SK-MEL-5 (cell line): ENCODE data around the gene TCF4. TPM values are rescaled to one million over a fixed set of nuclear protein-coding genes. Genes with fewer than 3 reads are reported as not detected.

ENCODE experiments used
- DNase-seq: peaks from one replicate; pipeline ENCODE4 v3.0.0-alpha.2; 2016; ENCODE audit warnings: low read depth, low spot score
- in situ Hi-C: cut with HindIII; loops from 2 replicates; pipeline ENCODE4 v1.10.0; 2016; ENCODE audit warnings: low sequenced_read_pairs, high pct_unique_total_duplicates, low pct_unique_long_range_greater_than_20kb
- total RNA-seq: library from RNA; depleted of rRNA; stranded (reverse); fragments of >200 nt; shearing (Covaris generic); gene quantifications from 2 replicates; pipeline ENCODE4 v1.2.3, GENCODE V29; 2014

Gene TCF4
- total RNA-seq, 1 experiment from 2014 or later = 0.98 TPM

GRCh38 chr18:55300421-55300935, 287.5 kb downstream of the TCF4 start:
- in situ Hi-C loops = no loop called here
- DNase-seq = no peak

DNA sequence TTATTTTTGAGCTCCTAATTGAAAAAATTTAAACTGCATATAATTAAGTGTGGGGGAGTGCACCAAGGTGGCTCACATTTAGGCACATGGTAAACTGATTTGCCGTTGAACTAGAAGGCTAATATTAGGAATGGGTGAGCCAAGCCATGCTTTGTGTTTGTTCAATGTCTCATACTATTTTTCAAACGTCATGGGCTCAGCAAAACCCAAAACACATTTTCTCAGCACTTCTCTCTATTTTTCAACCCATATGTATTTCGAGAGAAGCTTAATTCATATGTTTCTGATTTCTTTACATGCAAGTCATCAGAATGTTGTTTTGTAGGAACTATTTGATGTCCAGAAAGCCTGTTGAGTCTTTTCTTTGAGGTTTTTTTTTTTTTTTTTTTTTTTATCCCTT, 291.2 kb downstream of the TCF4 start:
- in situ Hi-C loops = no loop called here
- no peak for DNase-seq

GRCh38 chr18:55296115-55296514, 291.9 kb downstream of the TCF4 start:
- no peak for DNase-seq
- in situ Hi-C loops = no loop called here

DNA sequence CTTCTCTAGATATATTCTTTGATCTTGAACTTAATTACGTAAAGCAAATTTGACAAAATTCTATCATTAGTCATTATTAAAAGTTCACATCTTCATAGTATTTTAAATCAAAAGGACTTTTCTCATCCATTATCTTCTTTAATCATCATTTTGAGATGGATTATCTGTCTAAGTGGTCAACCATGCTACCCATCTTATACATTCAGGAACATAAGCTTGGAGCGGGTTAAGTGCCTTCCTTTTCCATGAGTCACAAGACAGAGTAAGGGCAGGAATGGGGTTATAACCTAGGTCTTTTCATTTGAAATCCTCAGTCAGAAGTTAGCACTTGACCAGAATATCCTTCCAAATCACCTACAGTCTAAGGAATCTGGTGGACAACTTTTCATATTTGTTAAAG, 297.1 kb downstream of the TCF4 start:
- in situ Hi-C loops = no loop called here
- DNase-seq = no peak

- in situ Hi-C loops = no loop called here
- DNase-seq = no peak
Measured at GRCh38 chr18:55289775-55290174, 298.2 kb downstream of the TCF4 start.

- DNase-seq = no peak
- in situ Hi-C loops = no loop called here
Measured at GRCh38 chr18:55289048-55289447, 298.9 kb downstream of the TCF4 start.

GRCh38 chr18:55287935-55288868, 299.8 kb downstream of the TCF4 start:
- in situ Hi-C loops = no loop called here
- DNase-seq = peak; percentile 24

DNA sequence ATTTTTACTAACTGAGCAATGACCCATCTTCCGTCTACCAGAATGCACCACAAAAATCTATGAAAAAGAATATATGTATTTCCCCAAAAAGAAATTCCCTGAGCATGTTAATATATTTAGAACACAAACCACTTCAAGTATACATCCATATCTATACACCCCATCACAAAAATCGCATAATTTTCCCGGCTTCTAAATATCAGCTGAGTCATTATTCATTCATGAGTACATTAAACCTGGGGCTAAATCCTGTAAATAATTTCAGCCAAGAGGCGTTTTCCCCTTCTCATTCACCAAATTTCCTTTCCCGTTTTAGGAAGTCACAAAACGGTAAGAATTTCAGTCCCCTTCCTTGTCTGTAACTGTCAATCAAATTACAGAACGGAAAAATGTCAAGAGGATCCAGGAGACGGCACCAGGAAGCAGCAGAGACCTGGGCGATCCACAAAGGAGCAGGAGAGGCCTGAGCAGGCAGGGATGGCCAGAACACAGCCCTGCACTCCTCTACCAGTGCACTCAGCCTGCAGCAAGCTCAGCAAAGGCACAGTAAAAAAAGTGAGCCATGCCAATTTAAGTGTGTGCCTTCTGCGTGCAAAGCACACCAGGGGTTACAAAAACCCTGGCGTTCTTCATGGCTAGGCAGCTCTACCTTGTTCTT, 300.7 kb downstream of the TCF4 start:
- DNase-seq = no peak
- in situ Hi-C loops = no loop called here

- in situ Hi-C loops = no loop called here
- no peak for DNase-seq
Measured at GRCh38 chr18:55286257-55286825, 301.7 kb downstream of the TCF4 start.

- in situ Hi-C loops = no loop called here
- no peak for DNase-seq
Measured at GRCh38 chr18:55284614-55285013, 303.4 kb downstream of the TCF4 start.

- DNase-seq = no peak
- in situ Hi-C loops = no loop called here
Measured at GRCh38 chr18:55283309-55283708, 304.7 kb downstream of the TCF4 start.

GRCh38 chr18:55280503-55280902, 307.5 kb downstream of the TCF4 start:
- in situ Hi-C loops = no loop called here
- DNase-seq = no peak

- peak; percentile 53 for DNase-seq
- in situ Hi-C loops = no loop called here
Measured at GRCh38 chr18:55275039-55275901, 312.7 kb downstream of the TCF4 start.

DNA sequence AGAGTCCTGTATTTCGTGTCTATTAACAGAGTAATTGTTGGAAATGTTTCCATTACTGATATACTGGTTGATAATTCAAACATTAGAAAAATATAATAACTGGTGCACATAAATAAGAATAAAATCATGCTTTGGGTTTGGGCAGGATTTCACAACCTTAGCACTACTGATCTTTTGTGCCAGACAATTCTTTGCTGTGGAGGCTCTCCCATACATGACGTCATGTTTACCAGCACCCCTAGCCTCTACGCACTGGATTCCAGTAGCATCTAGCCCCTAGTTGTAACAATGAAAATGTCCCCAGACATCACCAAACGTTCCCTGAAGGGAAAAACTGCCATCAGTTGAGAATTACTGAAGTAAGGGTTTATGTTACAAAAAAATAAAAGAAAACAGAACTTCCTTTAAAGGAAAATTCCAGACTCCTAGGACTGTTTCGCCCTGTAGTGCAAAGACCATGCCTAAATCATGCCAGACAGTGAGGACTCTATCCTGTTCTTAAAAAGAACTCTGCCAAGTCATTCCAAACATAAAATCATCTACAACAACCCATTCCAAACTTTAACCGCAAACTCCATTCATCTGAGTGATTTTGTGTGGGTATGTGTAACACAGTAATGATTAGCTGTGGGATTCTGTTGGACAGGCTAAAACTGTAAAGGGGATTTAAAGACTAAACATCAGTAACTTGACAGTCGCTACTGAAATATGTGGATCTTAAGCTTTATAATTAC, 315.3 kb downstream of the TCF4 start:
- in situ Hi-C loops = no loop called here
- no peak for DNase-seq

DNA sequence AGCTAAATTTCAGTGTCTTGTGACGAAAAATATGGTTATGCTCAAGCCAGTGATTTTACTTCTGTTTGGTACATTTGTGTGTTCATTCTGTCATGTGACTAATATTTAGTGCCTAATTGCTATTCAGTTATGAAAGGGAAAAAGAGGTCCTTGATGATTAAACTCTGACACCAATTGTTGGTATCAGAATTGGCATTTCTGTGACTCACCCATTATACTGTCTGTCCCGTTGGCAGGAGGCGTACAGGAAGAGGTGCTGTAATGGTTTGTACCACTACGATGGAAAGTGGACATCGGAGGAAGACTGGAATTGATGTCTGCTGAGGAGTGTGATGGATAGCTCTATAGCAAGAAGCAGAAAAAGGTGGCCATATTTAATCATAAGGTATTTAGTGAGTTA, 318.4 kb downstream of the TCF4 start:
- in situ Hi-C loops = no loop called here
- DNase-seq = no peak

- DNase-seq = no peak
- in situ Hi-C loops = no loop called here
Measured at GRCh38 chr18:55268628-55269275, 319.2 kb downstream of the TCF4 start.
